GM18505 (cell line): ENCODE data around the gene FBXO47.
"Not testable (repeated sequence)": the region's sequence is repeated elsewhere in the genome, so short reads cannot be mapped to it uniquely, and the experiment has no call there.

Source experiments
- ATAC-seq: cut with Tn5 transposase; IDR thresholded peaks from one replicate; pipeline ENCODE4 v1.9.1; 2021; ENCODE audit not compliant: unreplicated experiment
- POLR2A ChIP-seq: IDR thresholded peaks from 4 replicates; pipeline ENCODE4 v1.6.1; 2011; ENCODE audit warnings: borderline replicate concordance; ENCODE audit not compliant: insufficient read depth, insufficient read length; ENCODE audit errors: extremely low read depth

The FBXO47 gene

GRCh38 chr17:38914741-38915638, 52.2 kb downstream of the FBXO47 start:
- ATAC-seq = no peak
- TF ChIP-seq POLR2A = no peak

- no peak for TF ChIP-seq POLR2A
These were observed 54.9 kb downstream of the FBXO47 start for GRCh38 chr17:38912221-38912813.

GRCh38 chr17:38911731-38912081, 55.5 kb downstream of the FBXO47 start:
- ATAC-seq = not testable (repeated sequence)

More at GRCh38 chr17:38912221-38912813, 54.9 kb downstream of the FBXO47 start:
- no peak for ATAC-seq

- ATAC-seq = no peak
- TF ChIP-seq POLR2A = no peak
These were observed 56.0 kb downstream of the FBXO47 start for GRCh38 chr17:38911081-38911730.

GRCh38 chr17:38910325-38910724, 56.9 kb downstream of the FBXO47 start:
- TF ChIP-seq POLR2A = no peak

GRCh38 chr17:38908676-38909181, 58.5 kb downstream of the FBXO47 start:
- ATAC-seq = no peak
- no peak for TF ChIP-seq POLR2A

More at GRCh38 chr17:38910325-38910724, 56.9 kb downstream of the FBXO47 start:
- no peak for ATAC-seq

GRCh38 chr17:38907930-38908675, 59.1 kb downstream of the FBXO47 start:
- ATAC-seq = no peak
- TF ChIP-seq POLR2A = no peak

GRCh38 chr17:38906460-38907228, 60.6 kb downstream of the FBXO47 start:
- ATAC-seq = no peak
- TF ChIP-seq POLR2A = no peak

- ATAC-seq = no peak
- no peak for TF ChIP-seq POLR2A
These were observed 61.8 kb downstream of the FBXO47 start for GRCh38 chr17:38905375-38905774.

- no peak for ATAC-seq
- no peak for TF ChIP-seq POLR2A
These were observed 62.3 kb downstream of the FBXO47 start for GRCh38 chr17:38904892-38905291.

- ATAC-seq = no peak
- TF ChIP-seq POLR2A = no peak
These were observed 63.8 kb downstream of the FBXO47 start for GRCh38 chr17:38903404-38903803.

GRCh38 chr17:38900978-38901656, 66.1 kb downstream of the FBXO47 start:
- no peak for ATAC-seq

More at GRCh38 chr17:38900978-38901656, 66.1 kb downstream of the FBXO47 start:
- TF ChIP-seq POLR2A = no peak
